NCI-H446 treated with DMSO at 0.1 percent for 48 hours (cell line): ENCODE measurements around the gene COQ9.
A peak's percentile ranks its signal among the peaks of the same experiment; 100 is the strongest.

Experiments
- DNase-seq: peaks from one replicate; lab custom pipeline; 2025; lab: John Stamatoyannopoulos, UW

Gene COQ9

GRCh38 chr16:57472665-57473060, 25.4 kb downstream of the COQ9 start:
- DNase-seq: no peak

GRCh38 chr16:57473176-57473840, 26.0 kb downstream of the COQ9 start:
- DNase-seq: no peak

GRCh38 chr16:57473906-57474305, 26.6 kb downstream of the COQ9 start:
- no peak for DNase-seq

GRCh38 chr16:57474671-57475661, 27.7 kb downstream of the COQ9 start:
- no peak for DNase-seq

GRCh38 chr16:57475711-57476339, 28.5 kb downstream of the COQ9 start:
- DNase-seq: no peak

- DNase-seq: no peak
Observed at GRCh38 chr16:57476546-57477410, 29.5 kb downstream of the COQ9 start.

- DNase-seq: no peak
Observed at GRCh38 chr16:57477531-57478202, 30.4 kb downstream of the COQ9 start.

- no peak for DNase-seq
Observed at GRCh38 chr16:57478396-57479204, 31.3 kb downstream of the COQ9 start.

GRCh38 chr16:57479205-57479975, 32.1 kb downstream of the COQ9 start:
- DNase-seq: peak; percentile 2

- no peak for DNase-seq
Observed at GRCh38 chr16:57479976-57480753, 32.9 kb downstream of the COQ9 start.

- peak; percentile 6 for DNase-seq
Observed at GRCh38 chr16:57480754-57481230, 33.5 kb downstream of the COQ9 start.

GRCh38 chr16:57481421-57481820, 34.1 kb downstream of the COQ9 start:
- no peak for DNase-seq

GRCh38 chr16:57482845-57483545, 35.7 kb downstream of the COQ9 start:
- DNase-seq: no peak

GRCh38 chr16:57483725-57484514, 36.6 kb downstream of the COQ9 start:
- no peak for DNase-seq

GRCh38 chr16:57484515-57485005, 37.3 kb downstream of the COQ9 start:
- DNase-seq: no peak

GRCh38 chr16:57485091-57485915, 38.0 kb downstream of the COQ9 start:
- DNase-seq: no peak
